K562 (cell line): ENCODE results near the gene ULK3.

Experiments used
- CTCF ChIP-seq, 3 experiments: IDR thresholded peaks in 2 of 3; conservative IDR thresholded peaks in 1 of 3; 2 replicates each; pipeline ENCODE4 v1.5.1; 2011 to 2012; ENCODE audit warnings: low read length in 3 of 3, mild to moderate bottlenecking in 3 of 3, control low read depth in 2 of 3, improper control_type of control experiment in 1 of 3, inconsistent platforms in 1 of 3, low read depth in 1 of 3, mixed read lengths in 1 of 3, moderate library complexity in 1 of 3; ENCODE audit not compliant: insufficient read depth in 2 of 3
- KLF16 ChIP-seq: IDR thresholded peaks from 2 replicates; pipeline ENCODE4 v1.6.1; 2016; ENCODE audit warnings: antibody characterized with exemption
- NCOA1 ChIP-seq: fragments of 450-650 bp; IDR thresholded peaks from 2 replicates; pipeline ENCODE4 v1.6.1; 2016; ENCODE audit warnings: low read depth
- NFIC ChIP-seq: fragments of 450-650 bp; IDR thresholded peaks from 2 replicates; pipeline ENCODE4 v1.6.1; 2017; ENCODE audit warnings: mild to moderate bottlenecking, inconsistent platforms
- NUFIP1 ChIP-seq: fragments of 450-650 bp; IDR thresholded peaks from 2 replicates; pipeline ENCODE4 v1.6.1; 2018; ENCODE audit not compliant: partially characterized antibody
- TCF7L2 ChIP-seq: fragments of 150-350 bp; IDR thresholded peaks from 2 replicates; pipeline ENCODE4 v1.6.1; 2016; ENCODE audit warnings: low read depth, mild to moderate bottlenecking, low read length, moderate library complexity
- TOE1 ChIP-seq, 2 experiments: fragments of 450-650 bp in 1 of 2; sonication (generic) in 1 of 2; formaldehyde crosslinking in 1 of 2; IDR thresholded peaks; 2 replicates each; pipeline versions ENCODE4 v1.7.1 to v1.8.0; 2016 to 2022; ENCODE audit warnings: borderline replicate concordance in 2 of 2, mild to moderate bottlenecking in 2 of 2, antibody characterized with exemption in 1 of 2, inconsistent platforms in 1 of 2, low read depth in 1 of 2, missing genetic modification reagents in 1 of 2, moderate library complexity in 1 of 2
- UBTF ChIP-seq, 2 experiments: IDR thresholded peaks; 2 replicates each; pipeline ENCODE4 v1.6.1; 2012; ENCODE audit warnings: improper control_type of control experiment in 2 of 2, low read depth in 2 of 2, low read length in 2 of 2, borderline replicate concordance in 1 of 2
- ZFP36 ChIP-seq: fragments of 150-350 bp; IDR thresholded peaks from 2 replicates; pipeline ENCODE4 v1.6.1; 2018; ENCODE audit warnings: low read length, low read depth; ENCODE audit not compliant: partially characterized antibody
- ZNF212 ChIP-seq: fragments of 450-650 bp; formaldehyde crosslinking; IDR thresholded peaks from 2 replicates; pipeline ENCODE4 v1.4.0; 2020; ENCODE audit warnings: mild to moderate bottlenecking

GRCh38 chr15:74867466-74868038 lies 24.6 kb upstream of the ULK3 start:
- peak; percentile 44 for TF ChIP-seq ZFP36
- no peak for TF ChIP-seq ZNF212
- TF ChIP-seq UBTF (IDR thresholded peaks at IDR 0.05; ENCODE audit: borderline replicate concordance in 1 of 2, low read depth in 2 of 2, low read length in 2 of 2) = no peak
- no peak for TF ChIP-seq CTCF (IDR thresholded peaks at IDR 0.05 in 2 of 3, conservative IDR thresholded peaks at IDR 0.05 in 1 of 3; ENCODE audit: insufficient read depth in 2 of 3, low read depth in 1 of 3, low read length in 3 of 3)
- TF ChIP-seq NFIC = no peak
- TF ChIP-seq NCOA1 = no peak
- TF ChIP-seq TCF7L2 = no peak
- TF ChIP-seq TOE1 (IDR thresholded peaks at IDR 0.05; ENCODE audit: borderline replicate concordance) = no peak
- no peak for TF ChIP-seq TOE1 (CRISPR knock-in tag; IDR thresholded peaks at IDR 0.05; ENCODE audit: borderline replicate concordance, low read depth)
- TF ChIP-seq KLF16 = no peak
- TF ChIP-seq NUFIP1 = no peak
